ENCODE data around the gene ABCC11. TPM values are rescaled to one million over a fixed set of nuclear protein-coding genes. Genes with fewer than 3 reads are reported as not detected.

Gene ABCC11
- polyA plus RNA-seq, 2 of the 4 experiments (the other 2 are of a cell fraction): 0.19 to 0.21 TPM

- no peaks in the 10 kb centered on the region for H3K4me1 ChIP-seq
- ChIA-PET POLR2A (no interaction called here), CTCF (no interaction called here)
- peaks cover 16% of the 10 kb centered on the region for H3K9me3 ChIP-seq
- no peak overlapping the region for H3K4me2 ChIP-seq
- no peak overlapping the region for H3K4me3 ChIP-seq
- ATAC-seq: no peak
- no peak for FAIRE-seq
- H3K27ac ChIP-seq: no peak overlapping the region
- no peak for TF ChIP-seq JUNB (IDR thresholded peaks at IDR 0.05)
- TF ChIP-seq MAZ (IDR thresholded peaks at IDR 0.05; ENCODE audit: borderline replicate concordance, low read depth, low read length): no peak
- TF ChIP-seq SMC3 (IDR thresholded peaks at IDR 0.05): no peak
- no peak for TF ChIP-seq FOXS1 (CRISPR knock-in tag; IDR thresholded peaks at IDR 0.05)
- TF ChIP-seq CHD2 (IDR thresholded peaks at IDR 0.05; ENCODE audit: low read length, partially characterized antibody): no peak
- TF ChIP-seq NR3C1 (IDR thresholded peaks at IDR 0.05): no peak
- TF ChIP-seq NPAS2 (CRISPR knock-in tag; IDR thresholded peaks at IDR 0.05; ENCODE audit: borderline replicate concordance): no peak
- no peak for TF ChIP-seq NFE2L2 (conservative IDR thresholded peaks at IDR 0.05; ENCODE audit: low read length)
- no peak for TF ChIP-seq GATA3 (IDR thresholded peaks at IDR 0.05; ENCODE audit: borderline replicate concordance)
- no peak for TF ChIP-seq REST (IDR thresholded peaks at IDR 0.05)
- DNase-seq (ENCODE audit: low read depth in 1 of 2, low spot score in 1 of 2): no peak
- 96% methylated on average over 4 of the region's 4 CpGs for WGBS (ENCODE audit: missing lambda C conversion rate)
Observed at GRCh38 chr16:48284772-48285409, 37.6 kb upstream of the ABCC11 start.

- POLR2A ChIA-PET: no interaction called here
Observed at GRCh38 chr16:48282636-48283263, 35.4 kb upstream of the ABCC11 start.

More at GRCh38 chr16:48282636-48283263, 35.4 kb upstream of the ABCC11 start:
- DNase-seq (ENCODE audit: low read depth in 1 of 2, low spot score in 1 of 2): no peak
- no peak overlapping the region for H3K4me3 ChIP-seq
- no peaks in the 10 kb centered on the region for H3K4me1 ChIP-seq
- no peak overlapping the region for H3K27ac ChIP-seq
- H3K4me2 ChIP-seq: no peak overlapping the region
- no peak for FAIRE-seq
- CTCF ChIA-PET: interaction anchor here (0.6 to 0.9 kb wide), 2 partner anchors 11 to 191 kb away, joined by 3 read pairs; no protein-coding TSS in a partner anchor
- TF ChIP-seq BCL3 (IDR thresholded peaks at IDR 0.05) (no peak), CTCF (IDR thresholded peaks at IDR 0.05) (no peak), FOXS1 (CRISPR knock-in tag; IDR thresholded peaks at IDR 0.05) (no peak), BHLHE40 (IDR thresholded peaks at IDR 0.05; ENCODE audit: low read depth, low read length) (no peak), TP53 (CRISPR knock-in tag; IDR thresholded peaks at IDR 0.05) (no peak), RNF2 (IDR thresholded peaks at IDR 0.05; ENCODE audit: borderline replicate concordance, low read depth) (no peak), CEBPB (IDR thresholded peaks at IDR 0.05) (no peak), NFE2L2 (conservative IDR thresholded peaks at IDR 0.05; ENCODE audit: low read length) (no peak)
- TF ChIP-seq, protein P1, sequence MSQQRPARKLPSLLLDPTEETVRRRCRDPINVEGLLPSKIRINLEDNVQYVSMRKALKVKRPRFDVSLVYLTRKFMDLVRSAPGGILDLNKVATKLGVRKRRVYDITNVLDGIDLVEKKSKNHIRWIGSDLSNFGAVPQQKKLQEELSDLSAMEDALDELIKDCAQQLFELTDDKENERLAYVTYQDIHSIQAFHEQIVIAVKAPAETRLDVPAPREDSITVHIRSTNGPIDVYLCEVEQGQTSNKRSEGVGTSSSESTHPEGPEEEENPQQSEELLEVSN (IDR thresholded peaks at IDR 0.05; ENCODE audit: borderline replicate concordance, low read depth): no peak
- no peak for ATAC-seq
- 87% methylated on average over 2 of the region's 2 CpGs for WGBS (ENCODE audit: missing lambda C conversion rate)
- H3K9me3 ChIP-seq: peaks cover 16% of the 10 kb centered on the region
